Activated CD8-positive, alpha-beta T cell treated with anti-CD3 and anti-CD28 coated beads, Interleukin-2, amount 10 ng/mL, durations not matched to agents 7 days and 5 days (primary cell): ENCODE data around the gene ENTPD6. TPM values are rescaled to one million over a fixed set of nuclear protein-coding genes. Genes with fewer than 3 reads are reported as not detected.
"Not testable (repeated sequence)": the region's sequence is repeated elsewhere in the genome, so short reads cannot be mapped to it uniquely, and the experiment has no call there.

Source experiments
- ATAC-seq: fragments of 150-1000 bp; cut with Tn5 transposase; one replicate; pipeline ENCODE4 v1.10.0; 2021; ENCODE audit warnings: moderate library complexity
- CTCF ChIA-PET: fragments of 350-600 bp; sonication (Branson Sonifier 250); formaldehyde crosslinking; loops from one replicate; lab custom pipeline; 2021; ENCODE audit warnings: antibody characterized with exemption; lab: Charles Lee
- POLR2A ChIA-PET: fragments of 350-600 bp; sonication (Branson Sonifier 250); formaldehyde crosslinking; loops from one replicate; lab custom pipeline; 2021; ENCODE audit warnings: antibody characterized with exemption; lab: Charles Lee
- DNase-seq: peaks from one replicate; pipeline ENCODE4 v3.0.0-alpha.2; 2020
- H3K27ac Mint-ChIP-seq: one replicate; pipeline ENCODE4 v1.8.0; 2021; ENCODE audit warnings: mild to moderate bottlenecking, mixed read lengths
- H3K27me3 Mint-ChIP-seq: one replicate; pipeline ENCODE4 v1.8.0; 2021; ENCODE audit warnings: low read depth, mixed read lengths
- H3K36me3 Mint-ChIP-seq: one replicate; pipeline ENCODE4 v1.8.0; 2021; ENCODE audit warnings: low read depth, mixed read lengths
- H3K4me1 Mint-ChIP-seq: one replicate; pipeline ENCODE4 v1.8.0; 2021; ENCODE audit warnings: low read depth, mixed read lengths
- H3K4me3 Mint-ChIP-seq: one replicate; pipeline ENCODE4 v1.8.0; 2021; ENCODE audit warnings: mild to moderate bottlenecking, mixed read lengths
- H3K9me3 Mint-ChIP-seq: one replicate; pipeline ENCODE4 v1.8.0; 2022; ENCODE audit warnings: mixed read lengths; ENCODE audit not compliant: insufficient read depth
- total RNA-seq, 2 experiments: library from RNA; stranded (reverse); gene quantifications; one replicate each; pipeline ENCODE4 v1.2.3, GENCODE V29; 2021

Gene ENTPD6
- total RNA-seq, 2 experiments from 2014 or later: 31.9 TPM

- CTCF ChIA-PET: interaction anchor here (1.2 to 1.7 kb wide), 3 partner anchors 12 to 101 kb away, joined by 3 to 5 read pairs (median 5); no protein-coding TSS in a partner anchor
- H3K4me3 Mint-ChIP-seq: not testable (repeated sequence)
Observed at GRCh38 chr20:25166105-25166782, 29.3 kb upstream of the ENTPD6 start.

GRCh38 chr20:25173321-25173720 lies 22.2 kb upstream of the ENTPD6 start:
- no peak for DNase-seq
- Mint-ChIP-seq H3K36me3 (no peaks in the 10 kb centered on the region), H3K9me3 (no peaks in the 10 kb centered on the region), H3K27me3 (peaks cover 16% of the 10 kb centered on the region), H3K27ac (no peak overlapping the region), H3K4me1 (no peaks in the 10 kb centered on the region), H3K4me3 (no peak overlapping the region)
- CTCF ChIA-PET: interaction anchor here (1.0 to 1.2 kb wide), 2 partner anchors 37 to 87 kb away, joined by 3 read pairs; no protein-coding TSS in a partner anchor
- no peak for ATAC-seq
- POLR2A ChIA-PET: no interaction called here

More at GRCh38 chr20:25166105-25166782, 29.3 kb upstream of the ENTPD6 start:
- peaks cover 23% of the 10 kb centered on the region for H3K27me3 Mint-ChIP-seq
- DNase-seq, H3K27ac Mint-ChIP-seq, H3K9me3 Mint-ChIP-seq, H3K36me3 Mint-ChIP-seq, ATAC-seq, H3K4me1 Mint-ChIP-seq, POLR2A ChIA-PET: not testable (repeated sequence)

- Mint-ChIP-seq H3K4me1 (no peaks in the 10 kb centered on the region), H3K27me3 (peaks cover 10% of the 10 kb centered on the region), H3K9me3 (no peaks in the 10 kb centered on the region), H3K4me3 (no peak overlapping the region), H3K36me3 (no peaks in the 10 kb centered on the region), H3K27ac (no peak overlapping the region)
- ChIA-PET POLR2A (no interaction called here), CTCF (interaction anchor here (0.9 to 2.5 kb wide), 3 partner anchors 25 to 179 kb away, joined by 3 to 7 read pairs (median 3); no protein-coding TSS in a partner anchor)
- no peak for DNase-seq
- no peak for ATAC-seq
Observed at GRCh38 chr20:25173886-25174308, 21.6 kb upstream of the ENTPD6 start.

GRCh38 chr20:25176184-25176583 lies 19.3 kb upstream of the ENTPD6 start:
- ChIA-PET POLR2A (interaction anchor here (1.0 kb wide), 1 partner anchor 10 kb away, joined by 3 read pairs; no protein-coding TSS in a partner anchor), CTCF (interaction anchor here (1.9 to 2.5 kb wide), 3 partner anchors 111 to 183 kb away, joined by 4 to 7 read pairs (median 6); no protein-coding TSS in a partner anchor)
- H3K4me3 Mint-ChIP-seq: no peak overlapping the region
- DNase-seq (no peak), ATAC-seq (no peak)
- H3K36me3 Mint-ChIP-seq: no peaks in the 10 kb centered on the region
- H3K27me3 Mint-ChIP-seq: peaks cover 8% of the 10 kb centered on the region
- no peaks in the 10 kb centered on the region for H3K9me3 Mint-ChIP-seq
- no peaks in the 10 kb centered on the region for H3K4me1 Mint-ChIP-seq
- H3K27ac Mint-ChIP-seq: no peak overlapping the region

GRCh38 chr20:25177890-25178321 lies 17.6 kb upstream of the ENTPD6 start:
- ChIA-PET POLR2A (no interaction called here), CTCF (interaction anchor here (0.7 to 1.8 kb wide), 13 partner anchors 11 to 247 kb away, joined by 3 to 14 read pairs (median 4); no protein-coding TSS in a partner anchor)
- DNase-seq: no peak
- Mint-ChIP-seq H3K9me3 (no peaks in the 10 kb centered on the region), H3K36me3 (no peaks in the 10 kb centered on the region), H3K4me1 (no peaks in the 10 kb centered on the region), H3K27me3 (peaks cover 8% of the 10 kb centered on the region), H3K27ac (no peak overlapping the region), H3K4me3 (no peak overlapping the region)
- no peak for ATAC-seq

GRCh38 chr20:25178563-25179438 lies 16.7 kb upstream of the ENTPD6 start:
- ChIA-PET CTCF (interaction anchor here (0.6 to 1.8 kb wide), 20 partner anchors 11 to 248 kb away, joined by 3 to 14 read pairs (median 4); no protein-coding TSS in a partner anchor), POLR2A (no interaction called here)
- H3K4me1 Mint-ChIP-seq: no peaks in the 10 kb centered on the region
- no peak overlapping the region for H3K27ac Mint-ChIP-seq
- peaks cover 13% of the 10 kb centered on the region for H3K27me3 Mint-ChIP-seq
- ATAC-seq (no peak), DNase-seq (peak; percentile 38)
- H3K4me3 Mint-ChIP-seq: no peak overlapping the region
- H3K36me3 Mint-ChIP-seq: no peaks in the 10 kb centered on the region
- peaks cover 3% of the 10 kb centered on the region for H3K9me3 Mint-ChIP-seq

- H3K36me3 Mint-ChIP-seq: no peaks in the 10 kb centered on the region
- peaks cover 21% of the 10 kb centered on the region for H3K27me3 Mint-ChIP-seq
- POLR2A ChIA-PET: no interaction called here
- H3K4me3 Mint-ChIP-seq: no peak overlapping the region
- CTCF ChIA-PET: interaction anchor here (0.7 to 1.8 kb wide), 12 partner anchors 11 to 247 kb away, joined by 3 to 14 read pairs (median 4); no protein-coding TSS in a partner anchor
- no peak for DNase-seq
- H3K27ac Mint-ChIP-seq: no peak overlapping the region
- peaks cover 5% of the 10 kb centered on the region for H3K9me3 Mint-ChIP-seq
- no peaks in the 10 kb centered on the region for H3K4me1 Mint-ChIP-seq
- no peak for ATAC-seq
Observed at GRCh38 chr20:25179439-25180089, 15.9 kb upstream of the ENTPD6 start.

- CTCF ChIA-PET, H3K4me3 Mint-ChIP-seq, POLR2A ChIA-PET, H3K27ac Mint-ChIP-seq, ATAC-seq, H3K36me3 Mint-ChIP-seq, H3K4me1 Mint-ChIP-seq, DNase-seq, H3K9me3 Mint-ChIP-seq: not testable (repeated sequence)
- H3K27me3 Mint-ChIP-seq: peaks cover 29% of the 10 kb centered on the region
Observed at GRCh38 chr20:25184391-25184790, 11.1 kb upstream of the ENTPD6 start.

GRCh38 chr20:25187220-25187619 lies 8.3 kb upstream of the ENTPD6 start:
- Mint-ChIP-seq H3K9me3 (peaks cover 5% of the 10 kb centered on the region), H3K27ac (no peak overlapping the region), H3K27me3 (peaks cover 28% of the 10 kb centered on the region), H3K4me1 (no peaks in the 10 kb centered on the region), H3K4me3 (no peak overlapping the region), H3K36me3 (no peaks in the 10 kb centered on the region)
- ChIA-PET POLR2A (interaction anchor here (1.3 kb wide), 1 partner anchor 129 kb away, joined by 3 read pairs; the partner anchor contains the start of gene ACSS1), CTCF (no interaction called here)
- no peak for ATAC-seq
- DNase-seq: no peak

- Mint-ChIP-seq H3K4me1 (no peaks in the 10 kb centered on the region), H3K27ac (no peak overlapping the region), H3K36me3 (no peaks in the 10 kb centered on the region), H3K9me3 (peaks cover 5% of the 10 kb centered on the region), H3K27me3 (peaks cover 25% of the 10 kb centered on the region), H3K4me3 (no peak overlapping the region)
- CTCF ChIA-PET: no interaction called here
- ATAC-seq (no peak), DNase-seq (no peak)
- POLR2A ChIA-PET: interaction anchor here (1.3 kb wide), 1 partner anchor 130 kb away, joined by 3 read pairs; the partner anchor contains the start of gene ACSS1
Observed at GRCh38 chr20:25187635-25188034, 7.9 kb upstream of the ENTPD6 start.

- Mint-ChIP-seq H3K9me3 (peaks cover 5% of the 10 kb centered on the region), H3K36me3 (no peaks in the 10 kb centered on the region), H3K27ac (no peak overlapping the region), H3K4me3 (no peak overlapping the region), H3K27me3 (peaks cover 25% of the 10 kb centered on the region), H3K4me1 (no peaks in the 10 kb centered on the region)
- ATAC-seq (no peak), DNase-seq (no peak)
- ChIA-PET CTCF (no interaction called here), POLR2A (interaction anchor here (1.3 kb wide), 1 partner anchor 130 kb away, joined by 3 read pairs; the partner anchor contains the start of gene ACSS1)
Observed at GRCh38 chr20:25188218-25188617, 7.3 kb upstream of the ENTPD6 start.
